Measurements from ENCODE around the gene ZBED1.

DNA sequence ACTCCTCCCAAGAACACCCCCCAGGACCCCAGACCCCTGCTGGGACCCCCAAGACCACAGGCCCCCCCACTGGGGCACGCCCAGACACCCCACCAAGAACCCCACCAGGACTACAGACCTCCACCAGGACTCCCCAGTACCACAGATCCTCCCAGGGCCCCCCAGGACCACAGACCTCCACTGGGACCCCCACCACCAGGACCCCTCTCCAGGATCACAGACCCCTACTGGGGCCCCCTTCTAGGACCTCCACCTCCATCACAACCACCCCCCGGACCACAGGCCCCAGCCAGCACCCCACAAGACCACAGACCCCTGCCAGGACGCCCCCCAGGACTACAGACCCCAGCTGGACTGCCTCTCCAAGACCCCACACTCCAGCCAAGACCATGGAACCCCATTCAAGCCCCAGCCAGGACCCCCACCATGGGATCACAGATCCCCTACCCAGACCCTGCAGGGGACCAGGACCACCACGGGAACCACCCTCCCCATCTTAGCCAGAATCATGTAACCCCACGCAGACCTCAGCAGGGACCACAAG is 855 bp upstream of the ZBED1 start:
- TF ChIP-seq POLR2A (IDR thresholded peaks at IDR 0.05) (no peak), EP300 (IDR thresholded peaks at IDR 0.05) (no peak)

Measured in gastroesophageal sphincter (tissue), 2 donors.